ENCODE results near the gene USO1. TPM values are rescaled to one million over a fixed set of nuclear protein-coding genes. Genes with fewer than 3 reads are reported as not detected.
"Not testable (repeated sequence)": the region's sequence is repeated elsewhere in the genome, so short reads cannot be mapped to it uniquely, and the experiment has no call there.

USO1 gene
- polyA plus RNA-seq, 1 experiment = 41.3 TPM

DNA sequence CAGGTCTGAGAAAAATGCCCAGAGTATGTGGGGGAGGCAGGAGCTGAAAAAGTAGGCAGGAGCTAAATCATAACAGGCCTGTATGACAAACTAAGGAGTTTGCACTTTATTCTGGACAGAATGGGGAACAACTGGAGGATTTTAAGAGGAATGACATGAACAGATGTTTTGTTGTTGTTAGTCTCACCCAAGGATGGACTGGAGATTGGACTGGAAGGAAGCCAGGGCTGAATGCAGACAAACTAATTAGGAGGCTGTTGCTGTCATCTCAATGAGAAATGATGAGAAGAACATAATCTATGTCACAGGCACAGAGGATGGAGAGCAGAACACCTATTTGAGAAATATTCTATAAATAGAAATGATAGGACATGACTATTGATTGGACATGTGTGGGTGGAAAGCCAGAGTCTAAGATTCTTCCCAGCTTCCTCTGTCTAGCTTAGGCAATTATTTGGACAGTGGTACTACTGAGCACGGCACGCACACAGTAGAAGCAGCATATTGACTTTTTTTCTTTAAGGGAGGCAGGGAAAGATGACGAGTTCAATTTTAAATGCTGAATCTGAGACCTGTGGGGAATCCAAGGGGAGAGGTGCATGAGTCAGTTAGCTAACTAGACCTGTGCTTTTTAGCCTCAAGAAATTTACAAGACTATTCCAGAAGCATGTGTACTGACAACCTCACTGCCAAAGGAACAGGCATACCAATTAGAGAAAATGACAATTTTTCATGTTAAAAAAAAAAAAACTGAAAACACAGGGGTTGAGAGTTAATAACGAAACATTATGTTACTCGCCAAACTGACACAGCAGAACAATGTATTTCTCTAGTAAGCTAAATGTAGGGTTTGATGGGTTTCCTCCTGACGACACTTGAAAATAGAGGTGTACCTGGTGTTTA lies 963 bp upstream of the USO1 start:
- no peak for TF ChIP-seq CTCF (IDR thresholded peaks at IDR 0.05; ENCODE audit: insufficient read depth, low read depth, low read length)
- CTCF ChIA-PET = interaction anchor here (0.6 to 2.9 kb wide), 25 partner anchors 8 to 159 kb away, joined by 3 to 25 read pairs (median 4); partner anchors contain the start of gene G3BP2
- POLR2A ChIA-PET = interaction anchor here (0.5 to 2.2 kb wide), 4 partner anchors 8 to 262 kb away, joined by 3 to 11 read pairs (median 4); partner anchors contain the start of genes RCHY1 and THAP6
- Histone ChIP-seq H3K27me3 (ENCODE audit: control insufficient read depth, insufficient read depth, low read length) (no peaks in the 10 kb centered on the region), H3K36me3 (ENCODE audit: control insufficient read depth, insufficient read depth, low read length) (no peaks in the 10 kb centered on the region), H3K4me3 (ENCODE audit: low read depth, low read length) (peak overlapping the region; percentile 91)
- DNase-seq (ENCODE audit: low read depth) = peak; percentile 26

GRCh38 chr4:75724867-75725724 lies 719 bp downstream of the USO1 start:
- POLR2A ChIA-PET = interaction anchor here (0.6 to 2.2 kb wide), 2 partner anchors 10 to 23 kb away, joined by 3 to 11 read pairs; no protein-coding TSS in a partner anchor

DNA sequence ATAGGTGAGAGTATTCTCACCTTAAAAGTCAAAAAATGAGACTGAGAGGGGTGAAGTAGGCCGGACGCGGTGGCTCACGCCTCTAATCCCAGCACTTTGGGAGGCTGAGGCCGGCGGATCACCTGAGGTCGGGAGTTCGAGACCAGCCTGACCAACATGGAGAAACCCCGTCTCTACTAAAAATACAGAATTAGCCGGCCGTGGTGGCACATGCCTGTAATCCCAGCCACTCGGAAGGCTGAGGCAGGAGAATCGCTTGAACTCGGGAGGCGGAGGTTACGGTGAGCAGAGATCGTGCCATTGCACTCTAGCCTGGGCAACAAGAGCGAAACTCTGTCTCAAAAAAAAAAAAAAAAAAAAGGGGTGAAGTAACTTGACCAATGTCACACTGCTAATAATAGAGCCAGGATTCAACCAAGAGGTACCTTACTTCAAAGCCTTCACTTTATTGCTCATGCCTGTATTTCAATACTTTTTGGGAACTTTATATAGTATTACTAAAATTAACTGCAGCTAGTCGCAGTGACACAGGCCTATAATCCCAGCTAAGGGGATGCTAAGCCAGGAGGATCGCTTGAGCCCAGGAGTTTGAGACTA lies 1.7 kb downstream of the USO1 start:
- H3K27me3 ChIP-seq (ENCODE audit: control insufficient read depth, insufficient read depth, low read length); H3K36me3 ChIP-seq (ENCODE audit: control insufficient read depth, insufficient read depth, low read length); DNase-seq (ENCODE audit: low read depth); POLR2A ChIA-PET: not testable (repeated sequence)
- CTCF ChIA-PET = interaction anchor here (1.8 to 2.5 kb wide), 3 partner anchors 10 to 122 kb away, joined by 5 to 12 read pairs (median 7); no protein-coding TSS in a partner anchor
- peak overlapping the region; percentile 91 for H3K4me3 ChIP-seq (ENCODE audit: low read depth, low read length)

More at GRCh38 chr4:75724867-75725724, 719 bp downstream of the USO1 start:
- Histone ChIP-seq H3K27me3 (ENCODE audit: control insufficient read depth, insufficient read depth, low read length) (no peaks in the 10 kb centered on the region), H3K4me3 (ENCODE audit: low read depth, low read length) (peak overlapping the region; percentile 91), H3K36me3 (ENCODE audit: control insufficient read depth, insufficient read depth, low read length) (no peaks in the 10 kb centered on the region)
- CTCF ChIA-PET = interaction anchor here (0.6 to 2.9 kb wide), 16 partner anchors 9 to 147 kb away, joined by 3 to 25 read pairs (median 5); partner anchors contain the start of gene G3BP2
- no peak for TF ChIP-seq CTCF (IDR thresholded peaks at IDR 0.05; ENCODE audit: insufficient read depth, low read depth, low read length)
- no peak for DNase-seq (ENCODE audit: low read depth)

GRCh38 chr4:75726577-75726976 lies 2.2 kb downstream of the USO1 start:
- Histone ChIP-seq H3K27me3 (ENCODE audit: control insufficient read depth, insufficient read depth, low read length) (no peaks in the 10 kb centered on the region), H3K4me3 (ENCODE audit: low read depth, low read length) (peak overlapping the region; percentile 91), H3K36me3 (ENCODE audit: control insufficient read depth, insufficient read depth, low read length) (no peaks in the 10 kb centered on the region)
- TF ChIP-seq CTCF (IDR thresholded peaks at IDR 0.05; ENCODE audit: insufficient read depth, low read depth, low read length) = no peak
- ChIA-PET CTCF (interaction anchor here (1.9 to 2.5 kb wide), 2 partner anchors 11 to 121 kb away, joined by 5 to 12 read pairs; no protein-coding TSS in a partner anchor), POLR2A (no interaction called here)
- no peak for DNase-seq (ENCODE audit: low read depth)

GRCh38 chr4:75727073-75727472 lies 2.7 kb downstream of the USO1 start:
- no peaks in the 10 kb centered on the region for H3K36me3 ChIP-seq (ENCODE audit: control insufficient read depth, insufficient read depth, low read length)
- no peak for TF ChIP-seq CTCF (IDR thresholded peaks at IDR 0.05; ENCODE audit: insufficient read depth, low read depth, low read length)
- no peaks in the 10 kb centered on the region for H3K27me3 ChIP-seq (ENCODE audit: control insufficient read depth, insufficient read depth, low read length)
- POLR2A ChIA-PET = no interaction called here
- CTCF ChIA-PET = interaction anchor here (1.9 kb wide), 1 partner anchor 11 kb away, joined by 5 read pairs; no protein-coding TSS in a partner anchor
- H3K4me3 ChIP-seq (ENCODE audit: low read depth, low read length) = no peak overlapping the region
- DNase-seq (ENCODE audit: low read depth) = no peak

All from BJ (cell line).